ENCODE measurements around the gene FHIP1A. TPM values are rescaled to one million over a fixed set of nuclear protein-coding genes. Genes with fewer than 3 reads are reported as not detected.

Gene FHIP1A
- polyA plus RNA-seq, 1 of the 3 experiments (the other 2 are of a cell fraction): 1.3 TPM

DNA sequence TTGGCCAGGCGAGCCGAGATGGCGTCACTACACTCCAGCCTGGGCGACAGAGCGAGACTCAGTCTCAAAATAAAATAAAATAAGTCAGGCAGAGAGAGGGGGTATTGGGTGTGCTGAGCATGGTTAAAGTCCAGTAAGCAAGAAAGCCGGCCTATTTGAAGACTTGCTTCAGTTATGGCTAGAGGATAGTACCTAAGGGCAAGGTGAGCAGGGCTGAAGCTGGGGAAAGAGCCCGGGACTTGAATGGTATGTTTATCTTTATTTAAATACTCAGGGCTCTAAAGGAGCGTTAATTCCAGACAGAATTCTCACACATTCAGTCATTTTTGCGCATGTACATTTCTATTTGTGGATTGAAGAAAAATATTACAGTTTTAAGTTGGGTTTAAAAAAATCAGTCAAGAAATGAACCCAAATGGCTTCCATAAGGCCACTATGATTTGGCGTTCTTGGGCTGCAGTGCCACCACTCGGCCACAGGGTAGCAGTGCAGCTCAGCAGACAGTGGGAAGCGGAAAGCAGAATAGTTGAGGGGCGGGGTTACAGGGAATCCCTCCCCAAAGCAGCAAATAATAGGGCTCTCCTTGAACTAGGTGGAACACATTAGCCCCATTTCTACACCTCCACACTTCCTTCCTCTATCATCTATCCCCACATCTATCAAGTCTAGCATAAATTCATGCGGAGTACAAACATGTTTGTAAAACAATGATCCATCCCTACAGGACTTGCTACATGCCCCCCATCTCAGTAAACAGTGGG is 46.4 kb upstream of the FHIP1A start (continued):
- TF ChIP-seq, protein P1, sequence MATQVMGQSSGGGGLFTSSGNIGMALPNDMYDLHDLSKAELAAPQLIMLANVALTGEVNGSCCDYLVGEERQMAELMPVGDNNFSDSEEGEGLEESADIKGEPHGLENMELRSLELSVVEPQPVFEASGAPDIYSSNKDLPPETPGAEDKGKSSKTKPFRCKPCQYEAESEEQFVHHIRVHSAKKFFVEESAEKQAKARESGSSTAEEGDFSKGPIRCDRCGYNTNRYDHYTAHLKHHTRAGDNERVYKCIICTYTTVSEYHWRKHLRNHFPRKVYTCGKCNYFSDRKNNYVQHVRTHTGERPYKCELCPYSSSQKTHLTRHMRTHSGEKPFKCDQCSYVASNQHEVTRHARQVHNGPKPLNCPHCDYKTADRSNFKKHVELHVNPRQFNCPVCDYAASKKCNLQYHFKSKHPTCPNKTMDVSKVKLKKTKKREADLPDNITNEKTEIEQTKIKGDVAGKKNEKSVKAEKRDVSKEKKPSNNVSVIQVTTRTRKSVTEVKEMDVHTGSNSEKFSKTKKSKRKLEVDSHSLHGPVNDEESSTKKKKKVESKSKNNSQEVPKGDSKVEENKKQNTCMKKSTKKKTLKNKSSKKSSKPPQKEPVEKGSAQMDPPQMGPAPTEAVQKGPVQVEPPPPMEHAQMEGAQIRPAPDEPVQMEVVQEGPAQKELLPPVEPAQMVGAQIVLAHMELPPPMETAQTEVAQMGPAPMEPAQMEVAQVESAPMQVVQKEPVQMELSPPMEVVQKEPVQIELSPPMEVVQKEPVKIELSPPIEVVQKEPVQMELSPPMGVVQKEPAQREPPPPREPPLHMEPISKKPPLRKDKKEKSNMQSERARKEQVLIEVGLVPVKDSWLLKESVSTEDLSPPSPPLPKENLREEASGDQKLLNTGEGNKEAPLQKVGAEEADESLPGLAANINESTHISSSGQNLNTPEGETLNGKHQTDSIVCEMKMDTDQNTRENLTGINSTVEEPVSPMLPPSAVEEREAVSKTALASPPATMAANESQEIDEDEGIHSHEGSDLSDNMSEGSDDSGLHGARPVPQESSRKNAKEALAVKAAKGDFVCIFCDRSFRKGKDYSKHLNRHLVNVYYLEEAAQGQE (IDR thresholded peaks at IDR 0.05; ENCODE audit: low read depth, low read length): no peak
- TF ChIP-seq POLR2AphosphoS5 (IDR thresholded peaks at IDR 0.05; ENCODE audit: low read depth, low read length) (no peak), NFIC (IDR thresholded peaks at IDR 0.05; ENCODE audit: borderline replicate concordance) (no peak), FOXM1 (IDR thresholded peaks at IDR 0.05; ENCODE audit: low read depth) (no peak), ELF1 (IDR thresholded peaks at IDR 0.05) (no peak), CHD2 (IDR thresholded peaks at IDR 0.05; ENCODE audit: low read length, partially characterized antibody) (peak; percentile 16)

- CTCF ChIA-PET: no interaction called here
- H3K4me1 ChIP-seq (ENCODE audit: control insufficient read depth in 1 of 2, insufficient read depth in 2 of 2, low read depth in 1 of 2, low read length in 1 of 2): no peaks in the 10 kb centered on the region
Observed at GRCh38 chr4:151376540-151376939, 32.4 kb upstream of the FHIP1A start.

DNA sequence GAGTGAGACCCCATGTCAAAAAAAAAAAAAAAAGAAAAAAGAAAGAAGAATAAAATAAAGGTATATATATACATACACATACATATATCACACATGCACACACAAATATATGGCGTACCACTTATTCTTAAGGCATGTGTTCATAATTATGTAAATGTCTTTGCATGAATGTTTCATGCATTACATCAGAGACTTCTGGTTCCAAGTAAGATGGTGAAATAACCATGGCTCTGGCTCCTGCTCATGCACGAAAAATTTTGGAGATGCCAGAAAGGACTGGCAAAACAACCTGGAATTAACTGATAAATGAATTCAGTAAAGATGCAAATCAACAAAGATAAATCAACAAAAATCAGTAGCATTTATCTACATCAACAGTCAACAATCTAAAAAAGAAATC is 19.7 kb upstream of the FHIP1A start:
- H3K79me2 ChIP-seq (ENCODE audit: insufficient read depth): no peaks in the 10 kb centered on the region
- DNase-seq: no peak
- peaks cover 6% of the 10 kb centered on the region; the same call in 1 of the 2 replicates for H3K9me3 ChIP-seq
- no peak overlapping the region for H3K27ac ChIP-seq (ENCODE audit: low read depth in 2 of 2, low read length in 1 of 2)
- no peaks in the 10 kb centered on the region for H3K36me3 ChIP-seq (replicated peaks in 1 of 2; ENCODE audit: control insufficient read depth in 1 of 2, insufficient read depth in 2 of 2, low read length in 1 of 2)
- H3K9ac ChIP-seq: no peak overlapping the region
- H2AFZ ChIP-seq (ENCODE audit: low read depth): no peak overlapping the region
- H3K9me2 ChIP-seq: no peaks in the 10 kb centered on the region
- H4K20me1 ChIP-seq (ENCODE audit: insufficient read depth): no peaks in the 10 kb centered on the region
- H3F3A ChIP-seq (replicated peaks; ENCODE audit: insufficient read depth): no peaks in the 10 kb centered on the region
- POLR2A ChIA-PET: no interaction called here
- H3K4me2 ChIP-seq: no peak overlapping the region
- no peaks in the 10 kb centered on the region for H3K27me3 ChIP-seq (ENCODE audit: insufficient read depth)
- 82% methylated on average over 2 of the region's 2 CpGs for WGBS (ENCODE audit: low lambda C conversion rate)
- H3K4me1 ChIP-seq (ENCODE audit: control insufficient read depth in 1 of 2, insufficient read depth in 2 of 2, low read depth in 1 of 2, low read length in 1 of 2): no peaks in the 10 kb centered on the region
- CTCF ChIA-PET: interaction anchor here (0.8 kb wide), 1 partner anchor 225 kb away, joined by 3 read pairs; no protein-coding TSS in a partner anchor
- TF ChIP-seq GABPA (IDR thresholded peaks at IDR 0.05; ENCODE audit: low read depth) (no peak), MAX (IDR thresholded peaks at IDR 0.05; ENCODE audit: low read depth) (no peak), MEF2A (IDR thresholded peaks at IDR 0.05; ENCODE audit: borderline replicate concordance, low read depth) (no peak), NRF1 (IDR thresholded peaks at IDR 0.05; ENCODE audit: low read depth, low read length) (no peak), ELF1 (IDR thresholded peaks at IDR 0.05) (no peak), YY1 (IDR thresholded peaks at IDR 0.05; ENCODE audit: low read depth) (no peak)
- TF ChIP-seq, protein P2, sequence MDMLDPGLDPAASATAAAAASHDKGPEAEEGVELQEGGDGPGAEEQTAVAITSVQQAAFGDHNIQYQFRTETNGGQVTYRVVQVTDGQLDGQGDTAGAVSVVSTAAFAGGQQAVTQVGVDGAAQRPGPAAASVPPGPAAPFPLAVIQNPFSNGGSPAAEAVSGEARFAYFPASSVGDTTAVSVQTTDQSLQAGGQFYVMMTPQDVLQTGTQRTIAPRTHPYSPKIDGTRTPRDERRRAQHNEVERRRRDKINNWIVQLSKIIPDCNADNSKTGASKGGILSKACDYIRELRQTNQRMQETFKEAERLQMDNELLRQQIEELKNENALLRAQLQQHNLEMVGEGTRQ (IDR thresholded peaks at IDR 0.05; ENCODE audit: borderline replicate concordance, low read depth, low read length): no peak
- TF ChIP-seq, protein P3, sequence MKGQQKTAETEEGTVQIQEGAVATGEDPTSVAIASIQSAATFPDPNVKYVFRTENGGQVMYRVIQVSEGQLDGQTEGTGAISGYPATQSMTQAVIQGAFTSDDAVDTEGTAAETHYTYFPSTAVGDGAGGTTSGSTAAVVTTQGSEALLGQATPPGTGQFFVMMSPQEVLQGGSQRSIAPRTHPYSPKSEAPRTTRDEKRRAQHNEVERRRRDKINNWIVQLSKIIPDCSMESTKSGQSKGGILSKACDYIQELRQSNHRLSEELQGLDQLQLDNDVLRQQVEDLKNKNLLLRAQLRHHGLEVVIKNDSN (IDR thresholded peaks at IDR 0.05; ENCODE audit: borderline replicate concordance, low read depth): no peak
- no peak overlapping the region for H3K4me3 ChIP-seq (ENCODE audit: low read depth in 2 of 2, low read length in 1 of 2)

More at GRCh38 chr4:151376540-151376939, 32.4 kb upstream of the FHIP1A start:
- WGBS (ENCODE audit: low lambda C conversion rate): 22% methylated on average over 1 of the region's 1 CpG
- Histone ChIP-seq H2AFZ (ENCODE audit: low read depth) (no peak overlapping the region), H3K4me2 (no peak overlapping the region), H3F3A (replicated peaks; ENCODE audit: insufficient read depth) (no peaks in the 10 kb centered on the region), H3K9ac (no peak overlapping the region), H3K27ac (ENCODE audit: low read depth in 2 of 2, low read length in 1 of 2) (no peak overlapping the region), H3K36me3 (replicated peaks in 1 of 2; ENCODE audit: control insufficient read depth in 1 of 2, insufficient read depth in 2 of 2, low read length in 1 of 2) (no peaks in the 10 kb centered on the region), H3K9me2 (no peaks in the 10 kb centered on the region), H3K4me3 (ENCODE audit: low read depth in 2 of 2, low read length in 1 of 2) (no peak overlapping the region), H3K9me3 (no peaks in the 10 kb centered on the region), H3K79me2 (ENCODE audit: insufficient read depth) (no peaks in the 10 kb centered on the region), H3K27me3 (ENCODE audit: insufficient read depth) (no peaks in the 10 kb centered on the region), H4K20me1 (ENCODE audit: insufficient read depth) (no peaks in the 10 kb centered on the region)
- TF ChIP-seq RCOR1 (IDR thresholded peaks at IDR 0.05; ENCODE audit: low read length) (no peak), FOSL2 (IDR thresholded peaks at IDR 0.05; ENCODE audit: borderline replicate concordance, low read depth) (no peak), SIN3A (IDR thresholded peaks at IDR 0.05; ENCODE audit: borderline replicate concordance, low read depth, low read length) (no peak), RXRA (IDR thresholded peaks at IDR 0.05; ENCODE audit: borderline replicate concordance, low read depth) (no peak), GATA2 (CRISPR knock-in tag; IDR thresholded peaks at IDR 0.05) (no peak)
- DNase-seq: no peak
- POLR2A ChIA-PET: no interaction called here

All from SK-N-SH (cell line).